ENCODE measurements around the gene AKT3. TPM values are rescaled to one million over a fixed set of nuclear protein-coding genes. Genes with fewer than 3 reads are reported as not detected.

Gene AKT3
- polyA plus RNA-seq, 2 of the 4 experiments (the other 2 are of a cell fraction) = 18.4 to 43.5 TPM

- CTCF ChIA-PET = interaction anchor here (0.9 kb wide), 1 partner anchor 799 kb away, joined by 3 read pairs; no protein-coding TSS in a partner anchor
- FAIRE-seq (no peak), ATAC-seq (no peak), DNase-seq (ENCODE audit: low read depth in 1 of 2, low spot score in 1 of 2) (no peak)
- WGBS (ENCODE audit: missing lambda C conversion rate) = 93% methylated on average over 9 of the region's 9 CpGs
- H3K27ac ChIP-seq = no peak overlapping the region
- H3K4me2 ChIP-seq = no peak overlapping the region
- no peaks in the 10 kb centered on the region for H3K9me3 ChIP-seq
- no peak for TF ChIP-seq CBX2 (IDR thresholded peaks at IDR 0.05; ENCODE audit: borderline replicate concordance, low read depth)
- TF ChIP-seq MAX (IDR thresholded peaks at IDR 0.05) = no peak
- no peak for TF ChIP-seq HES2 (IDR thresholded peaks at IDR 0.05)
- TF ChIP-seq E2F6 (IDR thresholded peaks at IDR 0.05; ENCODE audit: borderline replicate concordance, low read depth) = no peak
- no peak for TF ChIP-seq KDM1A (IDR thresholded peaks at IDR 0.05; ENCODE audit: low read depth)
- no peak for TF ChIP-seq EHMT2 (IDR thresholded peaks at IDR 0.05; ENCODE audit: low read depth)
- TF ChIP-seq FOSB (CRISPR knock-in tag; IDR thresholded peaks at IDR 0.05) = no peak
- TF ChIP-seq TFCP2L1 (CRISPR knock-in tag; IDR thresholded peaks at IDR 0.05) = no peak
- TF ChIP-seq GATA3 (IDR thresholded peaks at IDR 0.05; ENCODE audit: borderline replicate concordance) = no peak
- no peak for TF ChIP-seq ZNF302 (CRISPR knock-in tag; IDR thresholded peaks at IDR 0.05)
- TF ChIP-seq ZC3H11A (IDR thresholded peaks at IDR 0.05) = no peak
- TF ChIP-seq NPAS2 (CRISPR knock-in tag; IDR thresholded peaks at IDR 0.05; ENCODE audit: borderline replicate concordance) = no peak
- TF ChIP-seq FOXS1 (CRISPR knock-in tag; IDR thresholded peaks at IDR 0.05) = no peak
- no peaks in the 10 kb centered on the region for H3K4me1 ChIP-seq
- POLR2A ChIA-PET = no interaction called here
- H3K4me3 ChIP-seq = no peak overlapping the region
Observed at GRCh38 chr1:243474906-243475305, 375.1 kb downstream of the AKT3 start.

GRCh38 chr1:243474136-243474881 lies 375.7 kb downstream of the AKT3 start:
- no peaks in the 10 kb centered on the region for H3K9me3 ChIP-seq
- no peak for FAIRE-seq
- DNase-seq (ENCODE audit: low read depth in 1 of 2, low spot score in 1 of 2) = no peak
- H3K27ac ChIP-seq = no peak overlapping the region
- no peak for TF ChIP-seq CBX8 (IDR thresholded peaks at IDR 0.05)
- no peak overlapping the region for H3K4me2 ChIP-seq
- no peak overlapping the region for H3K4me3 ChIP-seq
- ChIA-PET POLR2A (no interaction called here), CTCF (interaction anchor here (0.9 kb wide), 1 partner anchor 799 kb away, joined by 3 read pairs; no protein-coding TSS in a partner anchor)
- no peaks in the 10 kb centered on the region for H3K4me1 ChIP-seq
- 97% methylated on average over 36 of the region's 55 CpGs for WGBS (ENCODE audit: missing lambda C conversion rate)
- ATAC-seq = no peak

- ATAC-seq (no peak), FAIRE-seq (no peak), DNase-seq (ENCODE audit: low read depth in 1 of 2, low spot score in 1 of 2) (no peak)
- ChIA-PET CTCF (no interaction called here), POLR2A (no interaction called here)
- TF ChIP-seq ZC3H11A (IDR thresholded peaks at IDR 0.05) (no peak), GATA3 (IDR thresholded peaks at IDR 0.05; ENCODE audit: borderline replicate concordance) (no peak), TP53 (CRISPR knock-in tag; IDR thresholded peaks at IDR 0.05) (no peak), EHMT2 (IDR thresholded peaks at IDR 0.05; ENCODE audit: low read depth) (no peak), HOXA7 (CRISPR knock-in tag; IDR thresholded peaks at IDR 0.05) (no peak), BHLHE40 (IDR thresholded peaks at IDR 0.05; ENCODE audit: low read depth, low read length) (no peak)
- H3K9me3 ChIP-seq = no peaks in the 10 kb centered on the region
- no peak overlapping the region for H3K27ac ChIP-seq
- H3K4me3 ChIP-seq = no peak overlapping the region
- 76% methylated on average over 12 of the region's 12 CpGs for WGBS (ENCODE audit: missing lambda C conversion rate)
- no peaks in the 10 kb centered on the region for H3K4me1 ChIP-seq
- no peak overlapping the region for H3K4me2 ChIP-seq
Observed at GRCh38 chr1:243473227-243474135, 376.6 kb downstream of the AKT3 start.

Data from A549 (cell line).